ENCODE results near the gene ZBTB4. TPM values are rescaled to one million over a fixed set of nuclear protein-coding genes. Genes with fewer than 3 reads are reported as not detected.
A peak's percentile ranks its signal among the peaks of the same experiment; 100 is the strongest.

ZBTB4 gene
- total RNA-seq, 1 donor from 2014 or later, result 26.8 TPM

GRCh38 chr17:7445619-7445968 lies 33.8 kb downstream of the ZBTB4 start:
- H3K27me3 Mint-ChIP-seq, result peaks cover 39% of the 10 kb centered on the region
- no peak for TF ChIP-seq CTCF (IDR thresholded peaks at IDR 0.05; ENCODE audit: unreplicated experiment)
- no peak for DNase-seq (ENCODE audit: low spot score, unreplicated experiment)
- peaks cover 5% of the 10 kb centered on the region for H3K36me3 Mint-ChIP-seq (ENCODE audit: insufficient read depth)
- no peaks in the 10 kb centered on the region for H3K9me3 Mint-ChIP-seq (ENCODE audit: low read depth)
- H3K4me3 Mint-ChIP-seq (ENCODE audit: low read depth), result peak overlapping the region; percentile 84
- H3K27ac Mint-ChIP-seq, result peak overlapping the region; percentile 94
- H3K4me1 Mint-ChIP-seq (ENCODE audit: low read depth), result peaks cover 13% of the 10 kb centered on the region

GRCh38 chr17:7444682-7445618 lies 34.5 kb downstream of the ZBTB4 start, which contains the start of gene CHRNB1:
CHRNB1 (plus strand) TSS chr17:7445061; CDS start chr17:7445128, 67 bp downstream.
- peaks cover 19% of the 10 kb centered on the region for H3K4me1 Mint-ChIP-seq (ENCODE audit: low read depth)
- no peaks in the 10 kb centered on the region for H3K9me3 Mint-ChIP-seq (ENCODE audit: low read depth)
- H3K27me3 Mint-ChIP-seq, result peaks cover 43% of the 10 kb centered on the region
- peak within 1 kb of the TSS; percentile 84 for H3K4me3 Mint-ChIP-seq (ENCODE audit: low read depth)
- peaks cover 5% of the 10 kb centered on the region for H3K36me3 Mint-ChIP-seq (ENCODE audit: insufficient read depth)
- H3K27ac Mint-ChIP-seq, result peak within 1 kb of the TSS; percentile 94
- TF ChIP-seq CTCF (IDR thresholded peaks at IDR 0.05; ENCODE audit: unreplicated experiment), result peak; percentile 41
- peak; percentile 73 for DNase-seq (ENCODE audit: low spot score, unreplicated experiment)

GRCh38 chr17:7443499-7444485 lies 35.6 kb downstream of the ZBTB4 start:
- Mint-ChIP-seq H3K36me3 (ENCODE audit: insufficient read depth) (peaks cover 4% of the 10 kb centered on the region), H3K27me3 (peaks cover 48% of the 10 kb centered on the region), H3K4me3 (ENCODE audit: low read depth) (no peak overlapping the region), H3K27ac (no peak overlapping the region), H3K9me3 (ENCODE audit: low read depth) (no peaks in the 10 kb centered on the region), H3K4me1 (ENCODE audit: low read depth) (peaks cover 22% of the 10 kb centered on the region)
- no peak for TF ChIP-seq CTCF (IDR thresholded peaks at IDR 0.05; ENCODE audit: unreplicated experiment)
- DNase-seq (ENCODE audit: low spot score, unreplicated experiment), result no peak

- Mint-ChIP-seq H3K27me3 (peaks cover 54% of the 10 kb centered on the region), H3K27ac (peak overlapping the region; percentile 40), H3K4me1 (ENCODE audit: low read depth) (peaks cover 29% of the 10 kb centered on the region), H3K36me3 (ENCODE audit: insufficient read depth) (no peaks in the 10 kb centered on the region), H3K9me3 (ENCODE audit: low read depth) (no peaks in the 10 kb centered on the region), H3K4me3 (ENCODE audit: low read depth) (no peak overlapping the region)
- no peak for TF ChIP-seq CTCF (IDR thresholded peaks at IDR 0.05; ENCODE audit: unreplicated experiment)
- no peak for DNase-seq (ENCODE audit: low spot score, unreplicated experiment)
Observed at GRCh38 chr17:7442142-7442541, 37.3 kb downstream of the ZBTB4 start.

GRCh38 chr17:7441266-7441665 lies 38.2 kb downstream of the ZBTB4 start:
- Mint-ChIP-seq H3K4me1 (ENCODE audit: low read depth) (peaks cover 30% of the 10 kb centered on the region), H3K36me3 (ENCODE audit: insufficient read depth) (no peaks in the 10 kb centered on the region), H3K4me3 (ENCODE audit: low read depth) (peak overlapping the region; percentile 88), H3K9me3 (ENCODE audit: low read depth) (no peaks in the 10 kb centered on the region), H3K27me3 (peaks cover 58% of the 10 kb centered on the region), H3K27ac (no peak overlapping the region)
- no peak for TF ChIP-seq CTCF (IDR thresholded peaks at IDR 0.05; ENCODE audit: unreplicated experiment)
- DNase-seq (ENCODE audit: low spot score, unreplicated experiment), result no peak
